Activated CD4-positive, CD25-positive, alpha-beta regulatory T cell (primary cell): ENCODE results near the gene KCNC3.
"Not testable (repeated sequence)": the region's sequence is repeated elsewhere in the genome, so short reads cannot be mapped to it uniquely, and the experiment has no call there.

ENCODE experiments used
- DNase-seq, 4 experiments: peaks; one replicate each; lab custom pipeline; 2025; lab: John Stamatoyannopoulos, UW

KCNC3 gene

DNA sequence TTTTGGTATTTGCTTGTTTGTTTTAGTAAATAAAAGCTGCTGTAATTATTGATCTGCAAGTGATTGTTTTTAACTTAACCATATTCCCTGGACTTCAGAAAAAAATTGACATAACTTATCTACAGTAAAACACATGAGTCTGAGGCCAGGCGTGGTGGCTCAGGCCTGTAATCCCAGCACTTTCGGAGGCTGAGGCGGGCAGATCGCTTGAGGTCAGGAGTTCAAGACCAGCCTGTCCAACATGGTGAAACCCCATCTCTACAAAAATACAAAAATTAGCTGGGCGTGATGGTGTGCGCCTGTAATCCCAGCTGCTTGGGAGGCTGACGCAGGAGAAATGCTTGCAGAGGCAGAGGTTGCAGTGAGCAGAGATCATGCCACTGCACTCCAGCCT, 24.3 kb upstream of the KCNC3 start:
- not testable (repeated sequence) for DNase-seq

GRCh38 chr19:50352242-50352641, 23.1 kb upstream of the KCNC3 start:
- DNase-seq = no peak

- no peak for DNase-seq
Measured at GRCh38 chr19:50349277-50350057, 20.3 kb upstream of the KCNC3 start.

DNA sequence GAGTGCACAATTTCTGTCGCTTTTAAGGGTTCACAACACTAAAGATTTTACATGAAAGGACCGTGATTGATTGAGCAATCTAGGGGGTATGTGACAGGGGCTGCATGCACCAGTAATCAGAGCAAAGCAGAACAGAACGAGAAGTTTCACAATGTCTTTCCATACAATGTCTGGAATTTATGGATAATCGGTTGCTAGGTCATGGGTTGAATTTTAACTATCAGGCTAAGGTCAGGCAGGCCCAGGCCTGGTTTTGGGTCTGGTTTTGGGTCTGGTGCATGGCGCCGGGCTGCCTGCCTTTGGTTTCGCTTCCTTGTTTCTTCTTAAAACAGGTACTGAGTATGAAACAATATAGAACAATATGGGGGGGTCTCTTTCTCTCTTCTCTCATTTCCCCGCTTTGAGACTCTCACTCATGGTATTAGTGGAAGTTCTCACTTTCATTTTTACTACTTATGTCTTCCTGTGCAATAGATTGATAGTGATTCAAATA, 18.0 kb upstream of the KCNC3 start:
- not testable (repeated sequence) for DNase-seq

DNA sequence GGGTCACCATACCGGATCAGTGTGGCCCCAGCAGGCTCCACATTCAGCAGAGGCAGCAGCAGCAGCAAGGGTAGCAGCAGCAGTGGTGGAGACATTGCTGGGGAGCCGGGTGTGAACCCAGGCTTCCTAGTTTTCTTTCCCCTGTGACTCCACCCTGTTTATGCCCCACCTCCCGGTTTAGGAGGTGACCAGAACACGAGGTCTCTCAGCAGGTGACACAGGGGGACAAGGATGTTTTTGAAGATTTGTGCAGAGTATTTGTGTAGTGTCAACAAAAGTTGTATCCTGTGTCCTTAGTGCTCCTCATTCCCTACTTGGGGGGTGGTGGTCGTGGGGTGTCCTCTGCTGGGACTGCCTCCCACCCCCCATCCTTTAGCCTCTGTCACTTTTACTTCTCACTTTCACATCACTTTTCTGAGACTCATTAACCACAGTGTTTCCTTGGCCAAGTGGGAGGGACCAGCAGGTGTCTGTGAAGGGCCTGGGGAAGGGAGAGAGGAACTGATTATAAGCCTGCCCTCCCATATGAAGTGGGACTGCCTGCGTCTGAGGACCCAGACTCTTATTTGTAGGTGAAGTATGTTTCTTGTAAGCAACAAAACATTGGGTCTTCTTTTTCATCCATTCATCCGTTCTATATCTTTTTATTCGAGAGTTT, 15.6 kb upstream of the KCNC3 start:
- DNase-seq = no peak

- DNase-seq = no peak
Measured at GRCh38 chr19:50341091-50341564, 12.0 kb upstream of the KCNC3 start.

- no peak for DNase-seq
Measured at GRCh38 chr19:50340331-50340730, 11.2 kb upstream of the KCNC3 start.

DNA sequence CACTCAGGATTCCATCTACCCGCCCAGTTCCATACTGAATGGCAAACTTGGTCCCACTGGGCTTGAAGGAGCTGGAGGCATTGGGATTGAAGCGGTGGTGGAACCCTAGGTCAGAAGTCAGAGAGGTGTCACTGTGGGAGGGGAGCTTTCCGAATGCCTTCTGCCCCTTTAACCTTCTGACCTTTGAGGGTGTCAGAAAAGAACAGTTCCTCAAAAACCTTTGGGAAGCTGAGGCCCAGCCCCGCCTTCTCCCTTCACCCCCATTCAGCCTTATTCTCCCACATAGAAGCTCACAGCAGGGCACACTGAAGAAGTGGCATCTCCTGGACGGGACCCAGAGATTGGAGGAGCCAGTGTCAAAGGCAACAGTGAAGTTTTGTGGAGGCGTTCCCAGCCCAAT, 7.9 kb upstream of the KCNC3 start:
- not testable (repeated sequence) for DNase-seq

GRCh38 chr19:50334741-50335421, 5.7 kb upstream of the KCNC3 start:
- no peak for DNase-seq

DNA sequence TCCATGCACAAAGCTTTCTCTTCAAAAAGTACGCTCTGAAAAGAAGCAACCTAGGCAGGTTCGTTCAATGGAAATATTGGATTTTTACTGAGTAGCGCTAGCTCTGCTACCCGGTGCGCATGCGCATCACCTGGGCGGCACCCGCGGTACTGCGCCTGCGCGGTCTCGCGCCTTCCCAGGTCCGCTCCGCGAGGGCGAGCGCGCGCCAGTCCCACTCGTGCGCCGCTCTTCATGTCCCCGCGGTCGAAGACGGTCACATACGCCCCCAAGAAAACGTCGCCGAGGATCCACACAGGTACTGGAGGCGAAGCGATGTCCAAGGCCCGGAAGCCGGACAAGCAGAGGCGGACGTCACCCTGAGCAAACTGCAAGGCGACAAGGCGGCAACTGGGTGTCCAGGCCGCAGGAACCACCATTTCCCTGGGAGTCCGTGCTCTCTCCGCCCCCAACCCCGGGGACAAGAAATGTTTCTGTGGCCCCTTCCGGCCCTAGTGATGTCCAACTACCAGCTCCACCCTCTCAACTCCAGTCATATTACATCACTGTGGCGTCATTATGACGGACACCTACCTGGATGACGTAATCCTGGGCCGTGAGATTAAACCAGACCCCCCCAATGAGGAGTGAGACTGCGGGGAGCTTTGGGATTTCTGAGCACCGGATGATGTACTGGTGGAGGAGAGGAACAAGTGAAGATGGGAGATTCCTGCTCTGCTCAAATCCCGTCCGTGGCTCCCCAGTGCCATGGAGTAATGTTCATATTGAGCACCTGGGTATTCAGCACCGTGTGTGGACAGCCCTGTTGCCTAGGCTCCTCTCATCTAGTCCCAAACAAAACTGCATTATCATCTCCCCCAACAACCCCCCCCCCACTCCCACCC, 4.8 kb upstream of the KCNC3 start:
- DNase-seq = peak; percentile 64 to 81 (median 70)

- peak; percentile 77 to 85 (median 82) for DNase-seq
Measured at GRCh38 chr19:50333235-50333736, 4.1 kb upstream of the KCNC3 start.

- no peak for DNase-seq
Measured at GRCh38 chr19:50332244-50333038, 3.3 kb upstream of the KCNC3 start.

GRCh38 chr19:50331994-50332243, 2.7 kb upstream of the KCNC3 start:
- no peak for DNase-seq

DNA sequence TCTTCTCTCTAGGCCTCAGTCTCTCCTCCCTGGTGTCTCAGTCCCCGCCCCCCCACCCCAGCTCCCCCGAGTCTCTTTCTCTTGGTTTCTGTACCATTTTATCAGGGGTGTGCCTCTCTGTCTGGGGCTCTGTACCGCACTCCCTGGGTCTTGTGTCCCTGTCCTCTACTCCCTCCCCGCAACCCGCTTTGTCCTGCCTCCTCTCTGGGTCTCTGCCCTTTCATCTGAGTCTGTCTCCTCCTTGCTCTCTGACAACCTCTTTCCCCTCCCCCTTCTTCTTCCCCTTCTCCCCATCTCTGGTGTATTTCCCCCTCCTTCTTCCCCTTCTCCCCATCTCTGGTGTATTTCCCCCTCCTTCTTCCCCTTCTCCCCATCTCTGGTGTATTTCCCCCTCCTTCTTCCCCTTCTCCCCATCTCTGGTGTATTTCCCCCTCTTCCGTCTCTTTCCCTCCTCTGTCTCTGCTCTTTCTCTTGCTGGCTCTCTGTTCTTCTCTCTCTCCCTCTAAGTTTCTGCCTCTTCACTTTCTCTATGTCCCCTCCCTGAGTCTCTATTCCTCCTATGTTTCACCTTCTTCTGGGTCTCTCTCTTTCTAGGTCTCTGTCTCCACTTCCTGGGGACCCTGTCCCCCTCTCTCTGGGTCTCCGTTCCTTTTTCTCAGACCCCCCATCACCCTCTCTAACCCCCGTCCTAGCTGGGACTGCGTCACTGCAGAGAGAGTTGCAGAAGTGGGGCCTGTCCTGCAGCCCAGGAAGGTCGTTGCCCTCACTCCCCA, 2.2 kb upstream of the KCNC3 start:
- DNase-seq = no peak

GRCh38 chr19:50330365-50331078, 1.3 kb upstream of the KCNC3 start:
- peak; percentile 50 to 77 (median 65) for DNase-seq

GRCh38 chr19:50329926-50330294, 733 bp upstream of the KCNC3 start:
- DNase-seq = not testable (repeated sequence)

DNA sequence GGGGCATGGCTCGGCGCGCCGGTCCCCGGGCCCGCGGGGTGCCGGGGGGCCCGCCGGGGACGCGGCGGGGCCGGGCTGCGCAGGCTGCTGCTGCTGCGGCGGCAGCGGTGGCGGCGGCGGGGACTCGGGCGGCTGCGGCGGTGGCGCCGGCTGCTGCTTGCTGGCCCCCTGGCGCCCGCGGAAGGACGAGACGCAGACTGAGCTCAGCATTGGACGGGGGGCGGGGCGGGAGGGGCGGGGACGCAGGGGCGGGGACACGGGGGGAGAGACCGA, 368 bp downstream of the KCNC3 start:
- no peak for DNase-seq

GRCh38 chr19:50328224-50328872, 829 bp downstream of the KCNC3 start:
- peak in 1 of 4 experiments; percentile 43 for DNase-seq
